ENCODE data around the gene SOX8. TPM values are rescaled to one million over a fixed set of nuclear protein-coding genes. Genes with fewer than 3 reads are reported as not detected.

Gene SOX8
- total RNA-seq (2014; rRNA removed; shearing (Covaris generic); ENCODE audit: low replicate concordance): not detected in 2 replicates

GRCh38 chr16:981695-982144, at the start of gene SOX8:
TSS of gene SOX8 (plus strand) at chr16:981770. CDS start at chr16:981923, 153 bp downstream.
- Histone ChIP-seq H3K27me3 (ENCODE audit: low read length) (no peaks in the 10 kb centered on the region), H2AFZ (ENCODE audit: low read length) (no peak within 1 kb of the TSS), H3K4me2 (ENCODE audit: low read depth, low read length, poor library complexity, severe bottlenecking) (no peak within 1 kb of the TSS), H3K9me2 (replicated peaks; ENCODE audit: insufficient read depth, low read length) (no peaks in the 10 kb centered on the region), H3K4me3 (ENCODE audit: low read length) (no peak within 1 kb of the TSS), H3K27ac (ENCODE audit: low read length) (no peak within 1 kb of the TSS), H3K9me3 (ENCODE audit: low read length) (no peaks in the 10 kb centered on the region), H3K79me2 (ENCODE audit: low read length) (no peaks in the 10 kb centered on the region), H4K20me1 (ENCODE audit: insufficient read depth, low read depth, low read length) (no peaks in the 10 kb centered on the region), H3K4me1 (ENCODE audit: low read length) (no peaks in the 10 kb centered on the region), H3K9ac (ENCODE audit: low read length) (no peak within 1 kb of the TSS), H3K36me3 (ENCODE audit: insufficient read depth, low read length) (no peaks in the 10 kb centered on the region)
- no peak for DNase-seq

GRCh38 chr16:932831-933330, 48.7 kb upstream of the SOX8 start:
- Histone ChIP-seq H3K4me1 (ENCODE audit: low read length) (no peaks in the 10 kb centered on the region), H3K27me3 (ENCODE audit: low read length) (no peaks in the 10 kb centered on the region), H3K79me2 (ENCODE audit: low read length) (no peaks in the 10 kb centered on the region), H3K4me3 (ENCODE audit: low read length) (no peak overlapping the region), H3K4me2 (ENCODE audit: low read depth, low read length, poor library complexity, severe bottlenecking) (no peak overlapping the region), H3K9me2 (replicated peaks; ENCODE audit: insufficient read depth, low read length) (no peaks in the 10 kb centered on the region), H3K9ac (ENCODE audit: low read length) (no peak overlapping the region), H2AFZ (ENCODE audit: low read length) (no peak overlapping the region), H3K27ac (ENCODE audit: low read length) (no peak overlapping the region), H3K9me3 (ENCODE audit: low read length) (no peaks in the 10 kb centered on the region), H4K20me1 (ENCODE audit: insufficient read depth, low read depth, low read length) (no peaks in the 10 kb centered on the region), H3K36me3 (ENCODE audit: insufficient read depth, low read length) (no peaks in the 10 kb centered on the region)
- DNase-seq: no peak

GRCh38 chr16:933581-933980, 48.0 kb upstream of the SOX8 start:
- no peak for DNase-seq
- no peak overlapping the region for H3K4me2 ChIP-seq (ENCODE audit: low read depth, low read length, poor library complexity, severe bottlenecking)
- no peaks in the 10 kb centered on the region for H4K20me1 ChIP-seq (ENCODE audit: insufficient read depth, low read depth, low read length)
- no peaks in the 10 kb centered on the region for H3K79me2 ChIP-seq (ENCODE audit: low read length)
- no peaks in the 10 kb centered on the region for H3K9me2 ChIP-seq (replicated peaks; ENCODE audit: insufficient read depth, low read length)
- H3K27me3 ChIP-seq (ENCODE audit: low read length): no peaks in the 10 kb centered on the region
- no peak overlapping the region for H3K4me3 ChIP-seq (ENCODE audit: low read length)
- H2AFZ ChIP-seq (ENCODE audit: low read length): no peak overlapping the region
- H3K27ac ChIP-seq (ENCODE audit: low read length): no peak overlapping the region
- H3K36me3 ChIP-seq (ENCODE audit: insufficient read depth, low read length): no peaks in the 10 kb centered on the region
- no peaks in the 10 kb centered on the region for H3K4me1 ChIP-seq (ENCODE audit: low read length)
- H3K9me3 ChIP-seq (ENCODE audit: low read length): no peaks in the 10 kb centered on the region
- H3K9ac ChIP-seq (ENCODE audit: low read length): no peak overlapping the region

GRCh38 chr16:934178-934577, 47.4 kb upstream of the SOX8 start:
- Histone ChIP-seq H3K9ac (ENCODE audit: low read length) (no peak overlapping the region), H2AFZ (ENCODE audit: low read length) (no peak overlapping the region), H3K9me3 (ENCODE audit: low read length) (no peaks in the 10 kb centered on the region), H3K36me3 (ENCODE audit: insufficient read depth, low read length) (no peaks in the 10 kb centered on the region), H4K20me1 (ENCODE audit: insufficient read depth, low read depth, low read length) (no peaks in the 10 kb centered on the region), H3K4me1 (ENCODE audit: low read length) (no peaks in the 10 kb centered on the region), H3K9me2 (replicated peaks; ENCODE audit: insufficient read depth, low read length) (no peaks in the 10 kb centered on the region), H3K4me2 (ENCODE audit: low read depth, low read length, poor library complexity, severe bottlenecking) (no peak overlapping the region), H3K79me2 (ENCODE audit: low read length) (no peaks in the 10 kb centered on the region), H3K4me3 (ENCODE audit: low read length) (no peak overlapping the region), H3K27ac (ENCODE audit: low read length) (no peak overlapping the region), H3K27me3 (ENCODE audit: low read length) (no peaks in the 10 kb centered on the region)
- no peak for DNase-seq

GRCh38 chr16:935684-936083, 45.9 kb upstream of the SOX8 start:
- H3K36me3 ChIP-seq (ENCODE audit: insufficient read depth, low read length): no peaks in the 10 kb centered on the region
- H3K4me1 ChIP-seq (ENCODE audit: low read length): no peaks in the 10 kb centered on the region
- H3K4me2 ChIP-seq (ENCODE audit: low read depth, low read length, poor library complexity, severe bottlenecking): no peak overlapping the region
- no peaks in the 10 kb centered on the region for H3K79me2 ChIP-seq (ENCODE audit: low read length)
- H4K20me1 ChIP-seq (ENCODE audit: insufficient read depth, low read depth, low read length): no peaks in the 10 kb centered on the region
- DNase-seq: no peak
- H3K9me3 ChIP-seq (ENCODE audit: low read length): no peaks in the 10 kb centered on the region
- H2AFZ ChIP-seq (ENCODE audit: low read length): no peak overlapping the region
- no peaks in the 10 kb centered on the region for H3K27me3 ChIP-seq (ENCODE audit: low read length)
- H3K9me2 ChIP-seq (replicated peaks; ENCODE audit: insufficient read depth, low read length): no peaks in the 10 kb centered on the region
- H3K27ac ChIP-seq (ENCODE audit: low read length): no peak overlapping the region
- no peak overlapping the region for H3K9ac ChIP-seq (ENCODE audit: low read length)
- H3K4me3 ChIP-seq (ENCODE audit: low read length): no peak overlapping the region

GRCh38 chr16:937311-937710, 44.3 kb upstream of the SOX8 start:
- no peaks in the 10 kb centered on the region for H3K4me1 ChIP-seq (ENCODE audit: low read length)
- no peak overlapping the region for H3K27ac ChIP-seq (ENCODE audit: low read length)

GRCh38 chr16:937723-938122, 43.8 kb upstream of the SOX8 start:
- DNase-seq: no peak
- H3K9me3 ChIP-seq (ENCODE audit: low read length): peaks cover 15% of the 10 kb centered on the region
- no peak overlapping the region for H2AFZ ChIP-seq (ENCODE audit: low read length)
- no peaks in the 10 kb centered on the region for H3K4me1 ChIP-seq (ENCODE audit: low read length)
- no peaks in the 10 kb centered on the region for H3K27me3 ChIP-seq (ENCODE audit: low read length)
- H3K4me2 ChIP-seq (ENCODE audit: low read depth, low read length, poor library complexity, severe bottlenecking): no peak overlapping the region
- H3K36me3 ChIP-seq (ENCODE audit: insufficient read depth, low read length): no peaks in the 10 kb centered on the region
- no peaks in the 10 kb centered on the region for H3K79me2 ChIP-seq (ENCODE audit: low read length)
- no peaks in the 10 kb centered on the region for H3K9me2 ChIP-seq (replicated peaks; ENCODE audit: insufficient read depth, low read length)
- no peaks in the 10 kb centered on the region for H4K20me1 ChIP-seq (ENCODE audit: insufficient read depth, low read depth, low read length)
- H3K27ac ChIP-seq (ENCODE audit: low read length): no peak overlapping the region
- H3K9ac ChIP-seq (ENCODE audit: low read length): no peak overlapping the region
- no peak overlapping the region for H3K4me3 ChIP-seq (ENCODE audit: low read length)

More at GRCh38 chr16:937311-937710, 44.3 kb upstream of the SOX8 start:
- Histone ChIP-seq H3K27me3 (ENCODE audit: low read length) (no peaks in the 10 kb centered on the region), H3K36me3 (ENCODE audit: insufficient read depth, low read length) (no peaks in the 10 kb centered on the region), H3K9me3 (ENCODE audit: low read length) (peaks cover 12% of the 10 kb centered on the region), H4K20me1 (ENCODE audit: insufficient read depth, low read depth, low read length) (no peaks in the 10 kb centered on the region), H2AFZ (ENCODE audit: low read length) (no peak overlapping the region), H3K9ac (ENCODE audit: low read length) (no peak overlapping the region), H3K79me2 (ENCODE audit: low read length) (no peaks in the 10 kb centered on the region), H3K9me2 (replicated peaks; ENCODE audit: insufficient read depth, low read length) (no peaks in the 10 kb centered on the region), H3K4me3 (ENCODE audit: low read length) (no peak overlapping the region), H3K4me2 (ENCODE audit: low read depth, low read length, poor library complexity, severe bottlenecking) (no peak overlapping the region)
- no peak for DNase-seq

- Histone ChIP-seq H3K9me2 (replicated peaks; ENCODE audit: insufficient read depth, low read length) (no peaks in the 10 kb centered on the region), H3K9me3 (ENCODE audit: low read length) (peaks cover 17% of the 10 kb centered on the region), H2AFZ (ENCODE audit: low read length) (no peak overlapping the region), H3K4me3 (ENCODE audit: low read length) (no peak overlapping the region), H3K27ac (ENCODE audit: low read length) (no peak overlapping the region), H3K27me3 (ENCODE audit: low read length) (no peaks in the 10 kb centered on the region), H3K9ac (ENCODE audit: low read length) (no peak overlapping the region), H4K20me1 (ENCODE audit: insufficient read depth, low read depth, low read length) (no peaks in the 10 kb centered on the region), H3K4me2 (ENCODE audit: low read depth, low read length, poor library complexity, severe bottlenecking) (no peak overlapping the region), H3K4me1 (ENCODE audit: low read length) (no peaks in the 10 kb centered on the region), H3K36me3 (ENCODE audit: insufficient read depth, low read length) (no peaks in the 10 kb centered on the region), H3K79me2 (ENCODE audit: low read length) (no peaks in the 10 kb centered on the region)
- DNase-seq: no peak
Measured at GRCh38 chr16:938136-938535, 43.4 kb upstream of the SOX8 start.

- Histone ChIP-seq H4K20me1 (ENCODE audit: insufficient read depth, low read depth, low read length) (no peaks in the 10 kb centered on the region), H3K4me2 (ENCODE audit: low read depth, low read length, poor library complexity, severe bottlenecking) (no peak overlapping the region), H2AFZ (ENCODE audit: low read length) (no peak overlapping the region), H3K9me3 (ENCODE audit: low read length) (peaks cover 17% of the 10 kb centered on the region), H3K9ac (ENCODE audit: low read length) (no peak overlapping the region), H3K9me2 (replicated peaks; ENCODE audit: insufficient read depth, low read length) (no peaks in the 10 kb centered on the region), H3K4me3 (ENCODE audit: low read length) (no peak overlapping the region), H3K79me2 (ENCODE audit: low read length) (no peaks in the 10 kb centered on the region), H3K27me3 (ENCODE audit: low read length) (no peaks in the 10 kb centered on the region), H3K4me1 (ENCODE audit: low read length) (no peaks in the 10 kb centered on the region), H3K27ac (ENCODE audit: low read length) (no peak overlapping the region), H3K36me3 (ENCODE audit: insufficient read depth, low read length) (no peaks in the 10 kb centered on the region)
- no peak for DNase-seq
Measured at GRCh38 chr16:938752-939151, 42.8 kb upstream of the SOX8 start.

Measured in Karpas-422 (cell line).